8988T (cell line): ENCODE measurements around the gene GP9.

Source experiments
- DNase-seq: peaks from one replicate; pipeline ENCODE4 v3.0.0; 2011

GP9 gene

DNA sequence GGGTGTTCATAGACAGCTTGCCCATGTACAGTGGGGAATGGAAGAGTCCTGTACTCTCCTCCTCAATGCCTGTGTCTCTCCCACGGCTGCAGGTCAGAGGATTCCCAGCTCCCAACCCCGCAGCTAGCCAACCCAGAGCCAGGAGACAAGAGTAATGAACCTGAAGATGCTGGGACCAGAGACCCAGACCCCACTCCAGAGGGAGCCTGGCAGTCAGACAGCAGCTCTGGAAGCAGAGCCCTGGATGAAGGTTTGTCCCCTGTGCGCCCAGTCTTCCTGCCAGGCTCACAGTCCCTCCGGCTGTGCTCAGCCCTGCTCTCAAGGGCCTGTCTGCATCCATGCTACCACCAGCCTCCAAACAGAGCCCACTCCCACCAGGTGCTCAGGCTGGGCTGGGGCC is 30.0 kb upstream of the GP9 start:
- DNase-seq = no peak

DNA sequence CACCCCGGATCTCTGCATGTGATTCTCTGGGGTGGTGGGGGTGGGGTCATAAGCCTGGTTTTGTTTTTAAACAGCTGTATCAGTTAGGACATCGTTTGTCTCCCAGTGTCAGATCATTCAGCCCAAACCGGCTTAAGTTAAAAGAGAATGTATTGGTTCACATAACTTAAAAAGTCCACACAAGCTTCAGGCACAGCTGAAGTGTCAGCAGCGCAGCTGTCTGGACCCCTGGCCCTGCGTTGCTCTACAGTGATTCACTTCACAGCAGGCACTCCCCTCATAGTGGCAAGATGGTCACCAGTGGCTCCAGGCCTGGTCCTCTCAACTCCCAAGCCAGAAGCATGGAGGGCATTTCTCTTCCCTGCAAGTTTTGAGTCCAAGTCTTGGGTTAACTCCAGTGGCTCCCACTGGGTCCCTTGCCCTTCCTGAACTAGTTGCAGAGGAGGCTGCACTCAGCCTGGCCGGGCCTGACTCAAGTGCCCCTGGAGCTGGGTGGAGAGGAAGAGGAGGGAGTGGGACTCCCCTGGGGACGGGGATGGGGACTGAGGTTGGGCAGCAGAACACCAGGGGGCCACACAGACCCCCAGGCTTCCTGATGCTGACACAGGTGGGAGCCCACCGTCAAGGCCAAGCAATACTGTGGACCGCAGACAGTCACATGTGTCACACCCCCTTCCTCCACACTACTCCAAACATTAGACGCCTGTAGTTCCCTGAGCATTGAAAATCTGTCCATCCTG is 28.9 kb upstream of the GP9 start:
- no peak for DNase-seq

DNA sequence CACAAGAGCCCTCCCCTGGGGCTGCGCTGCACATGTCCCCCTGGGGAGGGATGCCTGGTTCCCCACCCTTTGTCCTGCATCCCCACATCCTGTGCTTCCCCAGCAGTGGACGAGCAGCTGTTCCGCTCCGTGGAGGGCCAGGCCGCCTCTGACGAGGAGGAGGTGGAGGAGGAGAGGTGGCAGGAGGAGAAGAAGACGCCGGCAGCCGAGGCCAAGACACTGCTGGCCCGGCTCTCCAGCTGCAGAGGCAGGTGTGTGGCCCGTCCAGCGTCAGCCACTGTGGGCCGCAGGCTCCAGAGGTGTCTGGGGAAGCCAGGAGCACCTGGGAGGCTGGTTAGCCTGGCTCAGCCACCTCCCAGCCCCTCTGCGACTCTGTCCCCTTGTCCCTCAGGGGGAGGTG is 27.9 kb upstream of the GP9 start:
- no peak for DNase-seq

DNA sequence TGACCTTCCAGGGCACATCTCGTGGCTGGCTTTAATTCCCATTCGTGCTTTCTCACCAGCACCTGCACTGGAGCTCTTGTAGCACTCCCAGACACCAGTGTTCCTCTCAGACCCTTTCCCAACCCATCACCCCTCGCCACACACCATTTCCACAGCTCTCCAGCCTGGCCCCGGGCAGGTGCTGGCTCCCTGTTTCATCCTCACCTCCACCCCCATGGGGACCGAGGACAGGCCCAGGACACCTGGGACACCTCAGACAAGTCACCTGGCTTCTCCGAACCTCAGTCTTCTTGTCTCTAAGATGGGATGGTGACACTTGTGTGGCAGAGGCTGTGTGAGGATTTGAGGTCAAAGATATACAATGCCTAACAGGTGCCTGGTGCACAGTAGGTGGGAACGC is 27.4 kb upstream of the GP9 start:
- DNase-seq = no peak

DNA sequence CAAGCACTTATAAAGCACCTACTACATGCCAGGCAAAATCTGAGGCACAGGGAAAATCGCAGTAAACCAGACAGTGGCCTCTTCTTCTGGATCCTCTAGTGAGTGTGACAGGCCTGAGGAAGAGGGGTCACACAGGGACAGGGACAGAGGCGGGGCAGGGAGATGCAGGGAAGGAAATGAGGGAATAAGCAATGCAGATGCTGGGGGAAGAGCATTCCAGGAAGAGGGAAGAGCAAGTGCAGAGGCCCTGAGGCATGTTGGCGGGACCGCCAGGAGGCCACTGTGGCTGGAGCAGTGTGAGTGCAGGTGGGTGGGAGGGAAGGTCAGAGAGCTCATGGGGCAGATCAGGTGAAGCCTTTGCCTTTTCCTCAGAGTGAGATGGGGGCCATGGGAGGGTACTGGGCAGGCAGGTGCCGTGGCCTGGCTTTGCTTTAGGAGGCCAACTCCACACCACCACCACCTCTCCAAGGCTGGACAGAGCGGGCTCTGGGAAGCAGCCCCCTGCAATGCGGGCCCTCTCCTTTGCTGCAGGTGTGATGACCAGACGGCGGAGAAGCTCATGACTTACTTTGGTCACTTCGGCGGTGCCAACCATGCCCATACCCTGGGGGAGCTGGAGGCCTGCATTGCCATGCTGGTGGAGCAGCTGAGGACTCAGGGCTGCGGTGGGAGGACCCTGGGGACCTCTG is 26.8 kb upstream of the GP9 start:
- DNase-seq = no peak

DNA sequence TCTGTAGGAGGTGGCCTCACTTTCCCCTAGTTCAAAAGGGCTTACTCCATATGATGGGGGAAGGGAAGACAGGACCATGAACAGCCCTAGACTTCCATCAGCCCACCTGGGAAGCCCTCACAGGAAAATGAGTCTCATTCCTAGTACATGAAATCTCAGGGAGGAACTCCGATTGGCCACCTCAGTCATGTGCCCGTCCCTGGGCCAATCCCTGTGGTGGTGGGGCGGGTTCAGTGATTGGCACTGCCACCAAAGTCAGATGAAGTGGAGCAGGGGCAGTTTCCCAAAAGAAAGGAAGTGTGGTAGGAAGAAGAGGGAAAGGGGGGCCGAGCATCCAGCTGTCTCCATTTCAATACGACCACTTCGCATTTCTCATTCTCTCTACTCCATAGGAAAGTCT is 25.9 kb upstream of the GP9 start:
- DNase-seq = no peak

DNA sequence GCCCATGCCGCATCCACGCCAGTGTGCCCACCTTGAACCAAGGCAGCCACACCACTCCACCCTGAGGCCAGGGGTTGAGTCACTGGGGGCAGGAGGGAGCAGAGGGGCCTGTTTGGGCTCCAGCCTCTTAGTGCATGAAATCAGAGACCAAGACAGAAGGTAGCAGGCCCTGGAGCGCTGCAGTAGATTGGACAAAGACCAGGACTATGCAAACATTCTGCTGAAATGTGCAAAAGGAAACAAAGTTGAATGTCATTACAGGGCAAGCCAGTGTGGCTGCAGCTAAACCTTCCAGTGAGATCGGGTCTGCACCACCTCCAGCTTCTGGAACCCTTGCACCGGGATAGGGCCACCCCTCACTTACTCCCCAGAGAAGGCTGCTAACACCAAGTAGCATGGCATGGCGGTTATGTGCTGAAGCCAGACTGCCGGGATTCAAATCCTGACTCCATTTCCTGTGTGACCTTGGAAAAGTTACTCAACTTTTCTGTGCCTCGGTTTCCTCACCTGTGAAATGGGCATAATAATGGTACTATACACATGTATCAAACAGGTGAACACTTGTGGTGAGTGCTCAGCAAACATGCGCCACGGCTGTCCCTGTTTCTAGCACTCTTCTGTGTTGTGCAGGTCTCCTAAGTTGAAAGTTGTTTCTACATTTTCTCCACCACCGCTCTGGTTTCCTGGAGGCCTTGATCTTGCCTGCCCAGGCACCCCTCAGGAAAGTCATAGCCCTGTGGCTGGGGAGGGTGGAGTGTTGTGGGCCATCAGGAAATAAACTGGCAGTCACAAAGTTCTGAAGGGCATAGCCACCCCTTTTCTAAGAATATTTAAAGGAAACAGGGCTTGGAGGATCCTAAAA is 25.0 kb upstream of the GP9 start:
- no peak for DNase-seq

DNA sequence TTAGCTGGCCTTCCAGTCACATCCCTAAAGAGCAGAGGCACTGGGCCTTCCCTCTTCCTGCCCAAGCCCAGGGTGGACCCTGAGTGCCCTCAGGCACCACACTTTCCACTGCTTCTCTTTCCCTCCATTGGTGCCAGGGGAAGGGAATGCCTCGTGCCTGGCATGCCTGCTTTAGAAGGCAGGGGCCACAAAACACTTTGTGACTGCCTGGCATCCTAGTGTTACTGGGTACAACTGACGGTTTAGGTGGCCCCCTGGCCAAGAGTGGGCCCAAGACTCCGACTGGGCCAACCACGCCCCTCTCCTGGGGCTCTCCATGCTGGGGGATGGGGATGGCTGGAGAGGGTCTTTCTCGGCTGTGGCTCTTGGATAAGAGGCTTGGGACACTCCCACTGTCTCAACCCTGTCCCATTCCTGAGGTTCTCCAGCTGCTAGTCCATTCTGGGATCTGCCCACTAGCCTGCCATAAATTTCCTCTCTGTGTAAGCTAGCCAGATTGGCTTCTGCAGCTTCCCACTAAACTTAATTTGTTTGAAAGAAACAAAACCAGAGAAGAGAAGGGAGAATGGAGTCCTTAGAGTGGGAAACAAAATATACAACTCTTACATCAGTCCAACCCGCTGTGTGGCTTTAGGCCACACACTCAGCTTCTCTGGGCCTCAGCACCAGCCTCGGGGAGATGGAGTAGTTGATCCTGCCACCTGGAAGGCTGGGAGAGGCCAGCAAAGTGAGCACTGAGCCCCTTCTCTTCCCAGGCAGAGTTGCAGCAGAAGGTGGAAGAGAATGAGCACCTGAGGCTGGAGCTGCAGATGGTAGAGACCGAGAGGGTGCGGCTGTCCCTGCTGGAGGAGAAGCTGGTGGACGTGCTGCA is 24.1 kb upstream of the GP9 start:
- no peak for DNase-seq

DNA sequence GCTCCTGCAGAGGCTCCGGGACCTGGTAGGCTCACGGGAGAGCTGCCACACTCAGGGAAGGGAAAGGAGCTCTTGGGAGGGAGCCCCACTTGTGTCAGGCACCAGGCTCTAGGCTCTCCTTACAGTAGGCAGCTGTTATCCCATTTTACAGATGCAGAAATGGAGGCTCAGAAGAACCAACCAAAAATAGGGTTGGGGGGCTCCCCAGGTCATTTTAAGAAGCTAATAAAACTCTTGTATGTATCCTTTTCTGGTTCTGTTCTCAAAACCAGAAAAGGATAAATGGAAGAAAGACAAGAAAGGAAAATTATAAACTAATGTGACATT is 23.5 kb upstream of the GP9 start:
- DNase-seq = no peak

DNA sequence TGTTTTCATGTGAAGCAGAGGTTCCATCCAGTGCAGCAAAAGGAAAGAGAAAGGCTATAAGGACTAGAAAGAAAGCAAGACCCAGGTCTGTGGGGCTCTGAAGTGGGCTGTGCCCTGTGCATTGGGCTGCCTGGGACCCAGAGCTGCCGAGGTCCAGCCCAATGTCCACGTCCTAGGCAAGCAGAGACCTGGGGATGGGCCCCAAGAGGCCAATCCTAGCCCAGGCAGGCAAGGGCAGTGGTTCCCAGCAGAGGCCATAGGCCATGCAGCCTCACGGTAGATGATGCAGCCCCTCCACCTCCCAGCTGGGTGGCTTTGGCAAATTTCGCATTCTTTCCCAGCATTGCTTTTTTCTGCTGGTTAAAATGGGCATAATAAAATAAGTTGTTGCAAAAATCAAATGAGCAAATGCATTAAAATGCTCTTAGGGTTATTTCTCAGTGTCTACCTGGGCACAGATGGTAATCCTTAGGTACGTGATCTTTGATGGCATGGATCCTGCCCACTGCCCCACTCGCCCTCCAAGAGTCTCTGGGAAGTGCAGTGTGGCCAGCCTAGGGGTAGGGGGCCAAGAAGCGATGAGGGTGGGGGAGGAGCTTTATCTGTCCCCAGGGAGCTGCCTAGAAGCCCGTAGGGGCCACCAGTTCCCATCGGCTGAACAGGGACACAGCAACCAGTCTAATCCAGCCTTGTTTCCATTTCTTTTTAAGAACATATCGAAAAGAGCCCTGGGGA is 22.3 kb upstream of the GP9 start:
- DNase-seq = no peak

DNA sequence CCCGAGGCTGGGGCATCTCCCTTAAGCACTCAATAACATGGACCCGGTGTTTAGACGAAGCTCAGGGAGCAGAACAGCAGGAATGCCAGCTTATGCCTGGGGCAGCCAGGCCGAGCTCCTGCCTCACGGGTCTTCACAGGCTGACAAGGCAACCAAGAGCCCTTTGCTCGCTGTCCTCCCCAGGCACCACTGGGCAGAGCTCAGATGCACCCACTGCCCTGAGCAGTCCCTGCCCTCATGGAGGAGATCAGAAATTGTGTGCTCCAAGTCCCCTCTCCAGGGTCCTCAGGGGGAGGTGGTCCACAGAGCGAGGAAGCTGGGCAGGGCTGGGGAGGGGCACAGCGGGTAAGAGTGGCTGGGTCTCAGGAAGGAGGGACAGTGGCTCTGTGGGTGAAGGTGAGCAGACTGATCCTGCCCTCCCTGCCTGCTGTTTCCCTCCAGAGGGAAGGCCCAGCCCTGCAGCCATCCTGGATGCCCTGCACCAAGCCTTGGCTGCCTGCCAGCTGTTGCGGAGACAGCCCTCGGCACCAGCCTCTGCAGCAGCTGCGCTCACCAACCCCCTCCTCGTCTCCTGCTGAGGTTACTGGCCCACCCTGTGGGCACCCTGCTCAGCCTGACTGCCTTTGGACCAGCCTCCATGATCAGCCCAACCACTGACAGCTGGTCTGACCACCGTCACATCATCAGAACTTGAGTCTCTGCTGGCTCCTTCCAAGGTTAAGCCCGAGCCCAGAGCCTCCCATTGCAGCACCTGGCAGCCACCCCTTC is 21.1 kb upstream of the GP9 start:
- no peak for DNase-seq

DNA sequence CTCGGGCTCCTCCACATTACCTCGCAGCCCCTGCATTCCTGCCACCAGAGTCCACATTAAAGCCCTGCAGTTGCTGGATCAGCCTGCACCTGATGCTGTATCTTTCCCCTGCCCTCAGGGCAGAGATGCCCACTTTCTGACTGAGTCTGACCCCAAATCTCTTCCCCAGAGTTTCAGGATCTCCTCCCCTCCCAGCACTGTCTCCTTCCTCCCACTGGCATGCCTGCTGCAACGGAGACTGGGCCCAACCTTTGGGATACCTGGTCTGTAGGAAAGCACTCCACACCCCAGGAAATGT is 20.6 kb upstream of the GP9 start:
- no peak for DNase-seq

DNA sequence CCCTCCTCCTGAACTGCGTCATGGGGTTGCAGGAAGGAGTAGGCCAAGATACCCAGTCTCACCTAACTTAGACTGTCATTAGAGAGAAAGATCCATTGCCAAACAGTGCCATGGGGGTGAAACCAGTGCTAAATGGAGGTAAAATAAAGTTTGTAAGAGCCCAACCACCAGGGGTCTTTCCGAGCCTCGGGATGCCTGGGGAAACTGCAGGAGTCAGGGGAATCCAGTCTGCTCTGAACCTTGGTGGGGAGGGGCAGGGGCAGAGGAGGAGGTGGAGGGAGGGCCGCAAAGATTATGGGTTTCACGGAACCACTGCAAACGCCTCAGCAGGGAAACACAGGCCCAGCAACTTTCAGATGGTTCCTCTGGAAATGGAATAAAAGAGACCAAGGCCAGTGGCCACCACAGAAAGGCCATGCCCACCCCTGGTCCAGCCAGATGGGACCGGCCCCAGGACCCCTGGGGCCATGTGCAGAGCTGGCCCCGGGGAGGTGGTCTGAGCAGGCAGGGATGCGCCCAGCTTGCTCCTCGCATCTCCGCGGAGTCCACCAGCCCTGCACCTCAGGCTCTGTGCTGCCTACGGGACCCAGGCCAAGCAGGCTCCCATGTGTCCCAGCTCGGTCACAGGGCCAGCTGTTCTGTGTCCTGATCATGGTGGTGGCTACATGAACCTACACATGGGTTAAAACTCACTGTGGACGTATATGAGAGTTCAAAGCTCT is 19.8 kb upstream of the GP9 start:
- no peak for DNase-seq

DNA sequence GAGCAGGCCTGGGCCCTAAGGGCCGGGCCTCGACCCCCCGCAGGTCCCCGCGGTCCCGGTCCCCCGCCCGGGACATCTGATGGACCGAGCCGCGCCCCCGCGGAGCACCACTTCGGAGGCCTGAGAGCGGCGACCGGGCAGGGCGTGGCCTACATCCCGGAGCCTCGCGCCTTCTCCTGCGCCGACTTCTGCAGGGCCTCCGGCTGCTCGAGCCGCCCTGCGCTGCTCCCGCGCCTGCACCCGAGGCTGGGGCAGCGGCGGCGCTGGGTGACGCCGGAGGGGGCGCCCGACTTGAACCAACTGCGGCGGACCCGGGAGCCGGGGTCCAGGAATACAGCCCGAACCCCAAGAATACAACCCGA is 14.9 kb upstream of the GP9 start:
- no peak for DNase-seq

DNA sequence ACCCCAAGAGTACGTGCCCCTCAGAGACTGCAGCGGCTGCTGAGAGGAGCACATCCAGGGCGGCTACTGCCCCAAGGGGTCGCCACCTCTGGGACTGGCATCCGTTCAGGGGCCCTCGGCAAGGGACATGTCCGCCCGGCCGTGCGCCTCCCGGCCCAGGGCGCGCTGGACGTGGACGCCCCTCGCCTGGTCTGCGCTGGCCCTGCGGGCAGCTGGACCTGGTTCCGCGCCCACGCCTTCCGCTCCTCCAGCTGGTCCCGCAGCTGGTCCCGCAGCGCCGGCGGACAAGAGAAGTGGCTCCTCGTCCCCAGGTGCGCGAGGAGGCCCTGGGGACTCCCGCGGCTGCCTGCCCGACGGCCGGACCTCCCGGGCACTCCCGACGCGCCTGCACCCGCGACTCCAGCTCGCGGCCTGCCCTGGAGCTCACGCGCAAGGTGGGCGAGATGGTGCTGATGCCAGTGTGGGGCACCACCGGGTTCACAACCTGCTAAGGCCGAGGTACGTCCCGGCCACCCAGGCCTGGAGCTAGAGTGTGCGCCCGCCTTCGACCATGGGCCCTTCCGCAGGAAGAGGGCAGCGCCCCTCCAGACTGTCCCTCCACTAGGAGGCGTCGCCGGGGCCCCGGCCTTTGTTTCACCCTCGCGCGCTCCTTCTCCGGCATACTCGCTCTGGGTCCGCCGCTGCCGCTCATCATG is 14.4 kb upstream of the GP9 start:
- DNase-seq = no peak

DNA sequence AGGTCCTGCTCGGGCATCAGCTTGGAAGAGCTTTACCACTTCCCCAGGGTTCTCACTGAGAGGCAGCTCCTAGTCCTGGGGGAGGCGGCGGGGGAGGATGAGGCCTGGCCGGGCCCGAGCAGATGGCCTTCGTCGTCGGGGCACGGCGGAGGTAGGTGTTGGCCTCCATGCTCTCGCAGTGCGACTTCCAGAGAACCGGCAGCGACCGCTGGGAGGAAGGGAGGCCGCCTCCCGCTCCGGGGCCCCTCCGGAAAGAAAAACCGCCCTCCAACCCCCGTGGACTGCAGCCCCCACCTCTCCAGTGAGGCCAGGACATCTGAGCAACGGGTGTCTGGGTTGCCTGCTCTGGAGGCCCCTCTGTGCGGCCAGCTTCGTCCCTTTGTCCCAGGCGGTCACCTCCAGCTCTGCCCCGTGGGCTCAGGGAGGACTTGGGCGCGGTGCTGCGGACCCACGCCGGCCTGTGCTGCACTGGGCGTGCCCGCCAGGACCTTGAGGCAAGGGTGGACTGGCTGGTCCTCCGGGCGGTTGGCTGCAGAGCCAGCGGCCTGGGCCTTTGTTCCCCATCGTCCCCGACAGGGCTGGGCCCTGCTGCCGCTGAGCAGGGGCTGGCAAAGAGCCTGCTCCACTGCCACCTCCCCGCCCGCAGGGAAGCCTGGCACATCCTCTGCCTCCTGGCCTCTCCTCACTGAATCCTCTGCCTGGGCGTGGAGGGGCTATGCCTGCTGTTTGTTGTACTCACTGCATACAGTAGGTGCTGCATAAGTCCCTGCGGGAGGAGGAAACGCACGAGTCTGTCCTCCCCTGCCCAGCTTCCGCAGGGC is 13.6 kb upstream of the GP9 start:
- DNase-seq = no peak

DNA sequence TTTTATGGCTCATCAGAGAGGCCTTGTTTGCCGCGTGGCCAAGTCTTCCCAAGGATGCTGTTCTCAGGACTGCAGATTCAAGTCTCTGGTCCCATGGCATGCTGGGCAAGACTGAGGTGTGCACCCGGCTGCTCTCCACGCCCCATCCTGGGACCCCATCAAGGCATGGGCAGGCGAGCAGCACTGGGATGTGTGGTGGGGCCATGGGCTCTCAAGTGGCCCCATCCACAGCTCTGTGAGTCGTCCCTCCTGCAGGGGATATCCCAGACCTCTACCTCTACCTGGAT is 13.1 kb upstream of the GP9 start:
- DNase-seq = no peak

DNA sequence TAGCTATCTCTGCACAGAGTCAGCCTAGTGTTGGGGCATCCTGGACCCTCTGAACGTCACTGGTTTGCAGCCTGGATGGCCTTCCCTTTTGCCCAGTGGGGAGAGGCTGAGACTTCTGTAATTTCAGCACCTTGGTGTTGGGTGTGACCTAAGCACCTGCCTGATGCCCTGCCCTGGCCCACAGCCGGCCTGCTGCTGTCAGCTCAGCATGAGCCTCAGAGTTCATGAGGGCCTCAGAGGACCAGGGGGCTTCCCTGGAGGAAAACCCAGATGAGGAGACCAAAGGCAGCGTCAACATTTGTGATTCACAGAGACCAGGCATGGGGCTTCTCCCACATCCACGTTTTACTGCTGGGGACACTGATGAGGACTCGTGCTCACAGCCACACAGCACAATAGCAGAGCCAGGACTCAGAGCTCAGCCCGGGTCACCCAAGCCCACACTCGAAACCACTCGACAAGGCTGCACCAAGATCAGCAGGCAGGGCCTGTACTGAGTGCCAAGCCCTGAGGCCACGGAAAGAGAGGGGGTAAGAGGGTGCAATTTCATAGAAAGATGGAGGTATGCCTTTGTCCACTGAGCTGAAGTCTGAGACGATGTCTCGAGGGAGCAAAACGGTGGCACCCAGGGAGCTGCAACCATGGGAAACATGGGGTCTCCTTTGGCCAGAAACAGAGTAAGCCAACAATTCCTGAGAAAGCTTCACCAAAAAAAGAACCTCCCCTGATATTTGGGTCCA is 9.9 kb upstream of the GP9 start:
- DNase-seq = no peak

DNA sequence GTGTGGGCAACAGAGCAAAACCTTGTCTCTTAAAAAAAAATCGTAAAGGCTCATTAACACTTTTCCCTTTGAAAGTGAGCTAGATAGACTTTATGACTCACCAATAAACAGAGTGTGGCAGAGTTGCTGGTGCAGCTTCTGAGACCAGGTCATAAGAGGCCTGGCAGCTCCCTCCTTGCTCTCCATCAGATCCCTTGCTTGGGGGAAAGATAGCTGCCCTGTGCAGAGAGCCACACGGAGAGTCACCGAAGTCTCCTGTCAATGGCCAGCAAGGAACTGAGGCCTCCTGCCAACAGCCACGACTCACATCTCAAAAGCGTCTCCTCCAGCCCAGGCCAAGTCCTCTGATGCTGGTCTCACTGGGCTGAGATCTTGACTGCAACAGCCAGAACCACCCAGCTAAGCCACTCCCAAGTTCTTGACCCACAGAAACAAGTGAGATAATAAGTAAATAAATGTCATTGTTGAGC is 8.7 kb upstream of the GP9 start:
- DNase-seq = no peak
